Bone marrow (tissue), 2 donors: ENCODE results near the gene ABCF3.

ENCODE experiments used
- DNase-seq, 2 donors: peaks; one replicate each; lab custom pipeline; 2025; lab: John Stamatoyannopoulos, UW

Gene ABCF3

DNA sequence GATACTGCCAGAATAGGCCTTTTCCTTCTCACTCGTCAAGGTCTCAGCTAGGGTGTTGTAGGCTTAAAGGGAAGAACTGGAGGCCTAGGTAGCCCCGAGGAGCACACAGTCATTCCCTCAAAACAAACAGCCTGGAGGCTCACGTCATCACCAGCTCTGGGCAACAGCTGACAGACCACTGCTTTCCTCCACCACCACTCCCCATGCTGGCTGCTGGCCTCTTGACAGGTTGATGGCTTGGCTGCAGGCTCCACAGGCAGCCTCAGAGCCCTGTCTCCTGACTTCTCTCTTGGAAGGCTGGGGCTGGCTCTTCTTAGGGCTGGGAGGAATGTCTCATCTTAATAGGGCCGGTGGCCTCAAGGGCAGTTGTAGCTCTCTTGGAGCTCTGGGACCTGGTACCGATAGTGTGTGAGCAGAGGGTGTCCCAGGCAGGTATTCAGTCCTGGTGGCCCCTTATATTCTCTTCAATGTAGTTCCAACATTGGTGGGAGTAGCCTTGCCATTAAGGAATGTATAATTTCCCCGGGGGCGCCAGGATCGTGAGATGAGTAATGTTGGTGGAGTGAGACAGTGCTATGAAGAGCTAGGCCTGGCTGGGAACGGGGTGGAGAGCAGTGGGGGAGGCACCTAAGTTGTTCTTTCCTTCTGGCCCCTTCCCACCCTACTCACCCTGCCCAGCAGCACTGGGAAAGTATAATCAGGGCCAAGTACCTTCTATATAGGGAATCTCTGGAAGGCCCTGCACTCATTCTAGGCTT is 17.5 kb upstream of the ABCF3 start:
- no peak for DNase-seq

DNA sequence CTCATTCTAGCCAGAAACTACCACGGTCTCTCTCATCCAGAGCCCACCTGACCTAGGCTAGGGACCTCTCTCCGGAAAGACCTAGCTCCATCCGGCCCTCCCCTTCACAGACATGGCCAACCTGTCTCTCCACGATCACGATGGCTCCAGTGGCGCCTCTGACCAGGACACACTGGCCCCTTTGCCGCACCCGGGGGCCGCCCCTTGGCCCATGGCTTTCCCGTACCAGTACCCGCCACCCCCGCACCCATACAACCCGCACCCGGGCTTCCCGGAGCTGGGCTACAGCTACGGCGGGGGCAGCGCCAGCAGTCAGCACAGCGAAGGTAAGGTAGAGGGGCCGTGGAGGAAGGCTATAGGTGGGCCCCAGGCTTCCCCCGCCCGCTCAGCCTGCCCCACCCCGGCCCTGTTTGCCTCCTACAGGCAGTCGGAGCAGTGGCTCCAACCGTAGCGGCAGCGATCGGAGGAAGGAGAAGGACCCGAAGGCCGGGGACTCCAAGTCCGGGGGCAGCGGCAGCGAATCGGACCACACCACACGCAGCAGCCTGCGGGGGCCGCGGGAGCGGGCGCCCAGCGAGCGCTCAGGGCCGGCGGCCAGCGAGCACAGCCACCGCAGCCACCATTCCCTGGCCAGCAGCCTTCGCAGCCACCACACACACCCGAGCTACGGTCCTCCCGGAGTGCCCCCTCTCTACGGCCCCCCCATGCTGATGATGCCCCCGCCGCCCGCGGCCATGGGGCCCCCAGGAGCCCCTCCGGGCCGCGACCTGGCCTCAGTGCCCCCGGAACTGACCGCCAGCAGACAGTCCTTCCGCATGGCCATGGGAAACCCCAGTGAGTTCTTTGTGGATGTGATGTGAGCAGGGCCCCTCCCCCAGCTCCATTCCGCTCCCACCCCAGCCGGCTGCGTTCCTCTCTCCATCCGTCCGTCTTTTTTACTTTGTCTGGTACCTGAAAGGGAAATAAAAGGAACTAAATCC is 15.8 kb upstream of the ABCF3 start:
- DNase-seq, result no peak

- no peak for DNase-seq
Observed at GRCh38 chr3:184171562-184171961, 14.4 kb upstream of the ABCF3 start.

DNA sequence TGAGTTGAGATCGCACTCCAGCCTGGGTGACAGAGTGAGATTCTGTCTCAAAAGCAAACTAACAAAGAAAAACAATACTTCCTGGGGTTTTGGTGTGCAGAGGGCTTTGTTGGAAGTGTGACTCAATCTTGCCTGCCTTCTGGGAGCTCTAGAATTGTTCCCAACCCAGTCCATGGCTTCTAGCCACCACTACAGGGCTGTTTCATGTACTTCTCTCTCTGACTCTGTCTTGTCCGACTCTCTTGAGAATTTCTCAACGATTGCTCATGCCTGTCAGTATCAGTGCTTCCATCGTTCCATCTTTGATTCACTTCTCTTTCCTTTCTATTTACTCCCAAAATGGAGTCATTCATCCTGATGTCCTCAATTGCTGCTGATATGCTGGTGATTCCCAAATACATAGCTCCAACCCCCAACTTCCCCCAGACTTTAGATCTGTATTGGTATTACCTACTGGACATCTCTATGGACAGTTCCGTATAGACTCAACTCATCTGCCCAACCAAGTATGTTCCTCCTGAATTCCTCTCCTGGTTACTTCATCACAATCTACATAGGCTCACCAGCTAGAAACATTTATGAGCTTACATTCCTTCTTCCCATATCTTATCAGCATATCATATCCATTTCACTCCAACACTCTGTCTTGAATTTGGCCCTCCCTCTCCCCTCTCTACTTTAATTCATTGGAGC is 13.2 kb upstream of the ABCF3 start:
- no peak for DNase-seq

GRCh38 chr3:184173374-184173722 is 12.7 kb upstream of the ABCF3 start:
- DNase-seq, result no peak

DNA sequence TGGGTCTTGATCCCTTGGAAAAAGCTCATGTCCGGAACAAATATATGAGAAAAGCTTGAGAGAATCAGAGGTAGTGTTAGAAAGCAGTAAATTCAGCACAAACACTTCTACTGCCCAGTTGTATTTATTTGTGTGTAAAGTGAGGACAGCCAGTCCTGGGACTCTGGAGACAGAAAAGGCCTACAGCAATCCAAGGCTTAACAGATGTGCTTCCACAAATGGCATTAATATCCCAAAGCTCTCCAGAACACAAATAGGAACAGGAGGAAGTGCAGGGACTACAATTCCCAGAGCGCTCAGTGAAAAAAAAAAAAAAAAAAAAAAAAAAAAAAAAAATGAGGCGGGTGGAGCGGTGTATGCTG is 11.7 kb upstream of the ABCF3 start:
- DNase-seq, result no peak

GRCh38 chr3:184174646-184175492 is 11.1 kb upstream of the ABCF3 start, which contains the start of gene AP2M1:
Gene AP2M1, plus strand, starts transcription at chr3:184174855. Its CDS starts 2,139 bp downstream, at chr3:184176994.
- peak; percentile 81 to 95 for DNase-seq

GRCh38 chr3:184175506-184175905 is 10.5 kb upstream of the ABCF3 start:
- DNase-seq, result no peak

DNA sequence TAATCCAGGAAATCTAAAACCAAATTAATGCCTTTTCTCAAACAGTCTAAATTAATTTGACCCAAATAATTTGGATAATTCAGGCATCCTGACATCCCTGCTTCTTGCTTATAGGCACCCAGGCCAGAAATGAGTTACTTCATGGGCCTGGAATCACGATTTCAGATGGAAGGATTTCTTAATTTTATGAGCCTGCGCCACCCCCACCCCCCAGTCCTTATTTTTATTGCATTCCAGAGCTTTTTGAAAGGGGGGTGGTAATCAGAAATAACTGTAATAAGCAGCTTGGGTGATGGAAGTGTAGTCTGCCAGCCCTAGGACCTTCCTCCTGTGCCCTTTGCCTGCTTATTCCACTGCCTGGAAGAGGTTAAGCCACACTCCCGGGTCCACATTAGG is 10.0 kb upstream of the ABCF3 start:
- no peak for DNase-seq

GRCh38 chr3:184176377-184177330 is 9.3 kb upstream of the ABCF3 start:
- peak; percentile 10 to 37 for DNase-seq

- no peak for DNase-seq
Observed at GRCh38 chr3:184177331-184177731, 8.7 kb upstream of the ABCF3 start.

- DNase-seq, result no peak
Observed at GRCh38 chr3:184177767-184178306, 8.2 kb upstream of the ABCF3 start.

DNA sequence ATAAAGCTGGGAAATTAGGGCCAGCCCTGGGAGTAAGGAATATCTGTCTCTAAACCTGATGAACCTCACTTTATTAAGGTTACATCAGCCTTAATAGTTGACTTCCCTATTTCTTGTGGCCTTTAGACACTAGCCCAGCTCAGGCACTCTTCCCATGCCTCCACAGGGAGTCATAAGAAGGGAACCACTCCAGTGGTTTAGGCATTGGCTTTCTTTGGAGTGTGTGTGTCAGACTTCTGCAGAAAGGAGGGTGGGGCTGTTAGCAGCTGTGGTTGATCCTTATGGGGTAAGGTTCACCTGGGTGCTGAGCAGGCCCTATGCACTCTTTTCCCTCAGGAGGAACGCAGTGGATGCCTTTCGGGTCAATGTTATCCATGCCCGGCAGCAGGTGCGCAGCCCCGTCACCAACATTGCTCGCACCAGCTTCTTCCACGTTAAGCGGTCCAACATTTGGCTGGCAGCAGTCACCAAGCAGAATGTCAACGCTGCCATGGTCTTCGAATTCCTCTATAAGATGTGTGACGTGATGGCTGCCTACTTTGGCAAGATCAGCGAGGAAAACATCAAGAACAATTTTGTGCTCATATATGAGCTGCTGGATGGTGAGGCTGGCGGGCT is 7.4 kb upstream of the ABCF3 start:
- DNase-seq, result no peak

- DNase-seq, result no peak
Observed at GRCh38 chr3:184180165-184180564, 5.8 kb upstream of the ABCF3 start.

- no peak for DNase-seq
Observed at GRCh38 chr3:184181596-184181995, 4.4 kb upstream of the ABCF3 start.

GRCh38 chr3:184183679-184184078 is 2.3 kb upstream of the ABCF3 start:
- DNase-seq, result no peak

DNA sequence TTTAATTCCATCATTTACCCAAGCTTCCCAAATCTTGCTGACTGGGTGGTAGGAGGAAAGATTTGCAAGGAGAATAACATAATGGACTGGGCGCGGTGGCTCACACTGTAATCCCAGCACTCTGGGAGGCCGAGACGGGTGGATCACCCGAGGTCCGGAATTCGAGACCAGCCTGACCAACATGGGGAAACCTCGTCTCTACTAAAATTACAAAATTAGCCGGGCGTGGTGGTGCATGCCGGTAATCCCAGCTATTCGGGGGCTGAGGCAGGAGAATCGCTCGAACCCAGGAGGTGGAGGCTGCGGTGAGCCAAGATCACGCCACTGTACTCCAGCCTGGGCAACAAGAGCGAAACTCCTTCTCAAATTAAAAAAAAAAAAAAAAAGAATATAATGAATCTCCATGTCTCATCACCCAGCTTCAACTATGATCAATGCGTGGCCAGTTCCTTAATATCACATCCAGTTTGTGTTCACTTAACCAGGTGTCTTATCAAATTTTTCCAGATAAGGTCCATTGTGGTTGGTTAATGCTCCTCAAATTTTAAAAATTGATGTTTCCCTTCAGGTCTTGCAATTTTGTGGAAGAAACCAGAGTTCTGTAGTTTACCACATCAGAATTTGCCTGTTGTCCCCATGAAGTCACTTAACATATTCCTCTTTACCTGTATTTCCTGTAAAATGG is 1.3 kb upstream of the ABCF3 start:
- no peak for DNase-seq

- DNase-seq, result peak; percentile 95 to 98
Observed at GRCh38 chr3:184185461-184186183, 377 bp upstream of the ABCF3 start.

GRCh38 chr3:184186902-184187207 is 856 bp downstream of the ABCF3 start:
- DNase-seq, result no peak
